ENCODE data around the gene SLC6A9. TPM values are rescaled to one million over a fixed set of nuclear protein-coding genes. Genes with fewer than 3 reads are reported as not detected.

Gene SLC6A9
- total RNA-seq, 1 donor from 2014 or later = 22.8 TPM

- Mint-ChIP-seq H3K27me3 (ENCODE audit: low read depth) (no peaks in the 10 kb centered on the region), H3K27ac (ENCODE audit: unreplicated experiment) (no peak overlapping the region), H3K4me3 (peak overlapping the region; percentile 28), H3K4me1 (peaks cover 26% of the 10 kb centered on the region), H3K9me3 (no peaks in the 10 kb centered on the region), H3K36me3 (ENCODE audit: low read depth) (peaks cover 11% of the 10 kb centered on the region)
- DNase-seq (ENCODE audit: low read depth, low spot score) = no peak
- no peak for TF ChIP-seq CTCF (conservative IDR thresholded peaks at IDR 0.05)
These were observed 47.9 kb downstream of the SLC6A9 start for GRCh38 chr1:43983253-43983899.

- H3K4me3 Mint-ChIP-seq = peak overlapping the region; percentile 2
- no peak for TF ChIP-seq CTCF (conservative IDR thresholded peaks at IDR 0.05)
These were observed 48.5 kb downstream of the SLC6A9 start for GRCh38 chr1:43982808-43983207.

GRCh38 chr1:43982241-43982640, 49.0 kb downstream of the SLC6A9 start:
- Mint-ChIP-seq H3K27me3 (ENCODE audit: low read depth) (no peaks in the 10 kb centered on the region), H3K27ac (ENCODE audit: unreplicated experiment) (no peak overlapping the region), H3K4me1 (peaks cover 38% of the 10 kb centered on the region), H3K4me3 (peak overlapping the region; percentile 70), H3K36me3 (ENCODE audit: low read depth) (peaks cover 14% of the 10 kb centered on the region), H3K9me3 (no peaks in the 10 kb centered on the region)
- DNase-seq (ENCODE audit: low read depth, low spot score) = no peak
- TF ChIP-seq CTCF (conservative IDR thresholded peaks at IDR 0.05) = no peak

More at GRCh38 chr1:43982808-43983207, 48.5 kb downstream of the SLC6A9 start:
- H3K4me1 Mint-ChIP-seq = peaks cover 32% of the 10 kb centered on the region
- H3K36me3 Mint-ChIP-seq (ENCODE audit: low read depth) = peaks cover 11% of the 10 kb centered on the region
- no peaks in the 10 kb centered on the region for H3K27me3 Mint-ChIP-seq (ENCODE audit: low read depth)
- no peak for DNase-seq (ENCODE audit: low read depth, low spot score)
- no peak overlapping the region for H3K27ac Mint-ChIP-seq (ENCODE audit: unreplicated experiment)
- H3K9me3 Mint-ChIP-seq = no peaks in the 10 kb centered on the region

- Mint-ChIP-seq H3K9me3 (no peaks in the 10 kb centered on the region), H3K27ac (ENCODE audit: unreplicated experiment) (no peak overlapping the region), H3K36me3 (ENCODE audit: low read depth) (peaks cover 18% of the 10 kb centered on the region), H3K4me3 (peak overlapping the region; percentile 70), H3K4me1 (peaks cover 44% of the 10 kb centered on the region), H3K27me3 (ENCODE audit: low read depth) (no peaks in the 10 kb centered on the region)
- DNase-seq (ENCODE audit: low read depth, low spot score) = no peak
- TF ChIP-seq CTCF (conservative IDR thresholded peaks at IDR 0.05) = no peak
These were observed 49.6 kb downstream of the SLC6A9 start for GRCh38 chr1:43981636-43982035.

GRCh38 chr1:43981135-43981491, 50.1 kb downstream of the SLC6A9 start:
- H3K36me3 Mint-ChIP-seq (ENCODE audit: low read depth) = peaks cover 18% of the 10 kb centered on the region
- peak overlapping the region; percentile 70 for H3K4me3 Mint-ChIP-seq
- no peak for TF ChIP-seq CTCF (conservative IDR thresholded peaks at IDR 0.05)
- H3K4me1 Mint-ChIP-seq = peaks cover 49% of the 10 kb centered on the region
- DNase-seq (ENCODE audit: low read depth, low spot score) = no peak
- H3K9me3 Mint-ChIP-seq = no peaks in the 10 kb centered on the region
- no peaks in the 10 kb centered on the region for H3K27me3 Mint-ChIP-seq (ENCODE audit: low read depth)
- no peak overlapping the region for H3K27ac Mint-ChIP-seq (ENCODE audit: unreplicated experiment)

All from neural crest cell (in vitro differentiated cells).